Vagina (tissue), 2 donors: ENCODE measurements around the gene PHLPP1.

Source experiments
- CTCF ChIP-seq, 3 experiments: fragments of 450-650 bp in 2 of 3; fragments of 200-600 bp in 1 of 3; sonication (generic) in 1 of 3; IDR thresholded peaks; one replicate each; pipeline ENCODE4 v1.5.1; 2017 to 2019; ENCODE audit warnings: antibody characterized with exemption in 3 of 3, mild to moderate bottlenecking in 2 of 3, moderate library complexity in 2 of 3
- POLR2A ChIP-seq, 2 donors: fragments of 450-650 bp; IDR thresholded peaks; one replicate each; pipeline ENCODE4 v1.6.1; 2017; ENCODE audit warnings: antibody characterized with exemption in 2 of 2, mild to moderate bottlenecking in 2 of 2, moderate library complexity in 2 of 2

GRCh38 chr18:62963507-62963906 lies 248.2 kb downstream of the PHLPP1 start:
- TF ChIP-seq CTCF (IDR thresholded peaks at IDR 0.05) (no peak), POLR2A (IDR thresholded peaks at IDR 0.05) (no peak)
